HG03159 (cell line): ENCODE measurements around the gene CREG2.

Source experiments
- ATAC-seq: cut with Tn5 transposase; IDR thresholded peaks from one replicate; pipeline ENCODE4 v1.9.1; 2021; ENCODE audit warnings: mild to moderate bottlenecking, moderate library complexity; ENCODE audit not compliant: unreplicated experiment

CREG2 gene, protein sequence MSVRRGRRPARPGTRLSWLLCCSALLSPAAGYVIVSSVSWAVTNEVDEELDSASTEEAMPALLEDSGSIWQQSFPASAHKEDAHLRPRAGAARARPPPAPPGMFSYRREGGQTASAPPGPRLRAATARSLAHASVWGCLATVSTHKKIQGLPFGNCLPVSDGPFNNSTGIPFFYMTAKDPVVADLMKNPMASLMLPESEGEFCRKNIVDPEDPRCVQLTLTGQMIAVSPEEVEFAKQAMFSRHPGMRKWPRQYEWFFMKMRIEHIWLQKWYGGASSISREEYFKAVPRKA

DNA sequence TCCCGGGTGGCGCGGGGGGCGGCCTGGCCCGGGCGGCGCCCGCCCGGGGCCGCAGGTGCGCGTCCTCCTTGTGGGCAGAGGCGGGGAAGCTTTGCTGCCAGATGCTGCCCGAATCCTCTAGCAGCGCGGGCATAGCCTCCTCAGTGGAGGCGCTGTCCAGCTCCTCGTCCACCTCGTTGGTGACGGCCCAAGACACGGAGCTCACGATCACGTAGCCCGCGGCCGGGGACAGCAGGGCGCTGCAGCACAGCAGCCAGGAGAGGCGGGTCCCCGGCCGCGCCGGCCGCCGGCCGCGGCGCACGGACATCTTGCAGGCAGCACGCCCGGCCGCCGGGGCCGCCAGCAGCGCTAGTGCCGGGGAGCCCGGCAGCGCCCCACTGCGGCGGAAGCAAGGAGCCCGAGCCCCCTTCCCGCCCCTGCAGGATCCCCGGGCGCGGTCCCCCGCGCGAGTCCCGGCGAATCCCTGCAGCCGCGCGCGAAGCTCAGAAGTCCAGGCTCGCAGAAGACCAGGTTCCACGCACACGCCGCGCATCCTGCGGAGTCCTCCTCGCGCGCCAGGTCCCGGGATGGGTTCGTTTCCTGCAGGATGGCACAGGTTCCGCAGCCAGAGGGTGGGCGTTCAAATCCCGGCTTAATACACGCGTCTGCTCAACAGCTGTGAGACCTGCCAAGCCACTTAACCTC is at the start of gene CREG2:
Gene CREG2, minus strand, starts transcription at position 353 of the 684 bp plus-strand sequence. Its CDS starts 46 bp downstream, at position 307.
- no peak for ATAC-seq

DNA sequence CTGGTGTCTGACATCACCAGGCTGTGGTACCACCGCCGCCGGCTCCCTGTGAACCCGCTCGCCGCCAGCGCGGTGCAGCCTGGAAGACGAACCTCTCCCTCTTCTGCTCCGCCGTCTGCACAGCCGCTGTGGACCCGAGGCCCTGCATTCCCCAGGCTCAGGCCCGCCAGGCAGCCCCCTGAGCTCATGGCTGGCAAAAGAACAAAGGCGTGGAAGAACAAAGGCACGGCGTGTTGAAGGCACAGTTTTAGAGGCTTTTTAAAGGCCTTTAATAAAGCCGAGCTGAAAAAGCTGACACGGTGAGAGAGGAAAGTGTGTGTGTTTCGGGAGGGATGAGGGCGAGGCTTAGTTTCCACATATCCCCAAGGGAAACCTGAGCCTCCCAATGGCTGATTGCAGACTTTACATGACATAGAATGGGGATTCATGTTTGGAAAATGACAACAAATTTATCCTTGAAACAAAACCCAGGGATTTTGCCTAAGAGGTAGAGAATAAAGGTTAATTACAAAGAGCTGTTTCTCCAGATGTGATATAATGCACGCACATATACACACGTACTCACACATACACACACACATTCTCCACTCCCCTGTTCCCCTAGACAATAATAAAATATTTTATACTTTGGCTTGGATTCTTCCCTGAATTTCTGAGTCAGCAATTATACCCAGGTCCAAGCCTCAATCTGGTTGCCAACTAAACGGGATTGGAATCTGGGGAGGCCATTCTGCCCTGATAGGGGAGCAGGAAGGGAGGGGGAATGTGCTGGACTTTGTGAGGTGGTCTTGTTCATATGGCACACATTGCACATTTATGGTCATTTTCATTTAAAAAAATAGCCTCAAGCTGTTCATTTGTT is 47.9 kb upstream of the CREG2 start:
- ATAC-seq, result no peak

DNA sequence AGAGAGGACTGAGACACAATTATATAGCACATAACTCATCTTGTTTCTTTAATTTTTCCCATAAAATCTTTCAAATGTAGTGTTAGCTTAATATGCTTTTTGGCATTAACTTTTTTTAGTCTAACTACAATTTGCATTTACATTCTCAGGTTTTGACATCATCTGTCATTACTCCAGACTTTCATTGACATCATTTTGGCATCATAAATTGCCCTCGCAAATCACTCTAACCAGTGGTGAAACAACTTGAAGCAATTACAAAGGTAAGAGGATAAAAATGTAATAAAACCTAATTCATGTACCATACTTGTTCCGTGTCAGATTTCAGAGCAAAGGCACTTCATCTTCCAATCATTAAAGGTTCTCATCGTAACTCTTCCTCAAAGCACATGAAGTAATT is 46.2 kb upstream of the CREG2 start:
- no peak for ATAC-seq

DNA sequence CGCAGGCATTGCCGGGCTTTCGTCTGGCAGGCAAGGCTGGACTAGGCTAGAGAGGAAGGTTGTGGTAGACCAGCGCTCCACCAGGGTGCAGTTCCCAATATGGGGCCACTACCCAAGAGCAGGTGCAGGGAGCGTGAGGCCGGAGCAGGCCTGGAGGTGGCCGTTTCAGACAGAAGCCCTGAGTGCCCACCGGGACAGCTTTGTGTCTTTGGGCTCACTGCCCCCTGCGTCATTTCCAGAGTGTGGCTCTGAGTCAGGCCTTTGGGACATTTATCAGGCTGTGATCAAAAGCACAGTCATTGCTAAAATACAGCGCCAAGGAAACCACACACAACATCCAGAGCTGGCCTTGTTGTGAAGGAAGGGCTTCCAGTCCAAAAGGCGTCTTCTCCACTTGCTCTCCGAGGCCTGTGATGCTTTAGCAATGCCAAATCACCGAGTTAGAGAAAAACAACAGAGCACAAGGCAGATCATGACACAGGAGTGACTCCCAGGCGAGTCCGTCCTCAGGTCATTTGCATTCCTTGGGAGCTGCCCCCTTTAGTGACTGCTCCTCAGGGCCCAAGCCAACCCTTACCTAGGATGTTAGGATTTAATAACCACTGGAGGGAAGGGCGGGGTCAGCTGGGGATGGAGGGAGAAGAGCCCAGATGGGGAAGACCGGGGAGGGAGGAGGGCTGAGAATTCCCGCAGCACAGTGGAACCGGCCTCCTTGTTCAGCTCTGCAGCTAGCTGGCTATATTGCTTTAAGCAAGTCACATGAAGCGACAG is 45.3 kb upstream of the CREG2 start:
- no peak for ATAC-seq

DNA sequence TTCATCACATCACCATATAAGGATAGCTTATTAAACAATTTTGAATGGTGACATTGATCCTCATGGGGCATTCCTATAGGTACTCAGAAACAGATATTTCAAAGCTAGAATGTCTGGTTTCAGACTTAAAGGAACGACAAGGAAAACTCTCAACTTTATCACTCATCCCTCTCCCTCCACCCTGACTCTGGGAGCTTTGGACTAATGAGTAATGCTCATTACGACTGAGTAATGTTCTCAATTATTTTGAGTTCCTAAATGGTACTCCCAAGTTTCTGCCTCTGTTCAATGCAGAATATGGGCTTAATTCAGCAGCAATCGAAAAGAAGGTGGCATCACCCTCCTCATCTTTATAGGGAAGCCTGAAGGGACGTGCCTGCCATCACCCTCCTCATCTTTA is 44.2 kb upstream of the CREG2 start:
- no peak for ATAC-seq

GRCh38 chr2:101430156-101430555 is 42.9 kb upstream of the CREG2 start:
- no peak for ATAC-seq

- ATAC-seq, result no peak
These were observed 42.1 kb upstream of the CREG2 start for GRCh38 chr2:101429453-101429852.

DNA sequence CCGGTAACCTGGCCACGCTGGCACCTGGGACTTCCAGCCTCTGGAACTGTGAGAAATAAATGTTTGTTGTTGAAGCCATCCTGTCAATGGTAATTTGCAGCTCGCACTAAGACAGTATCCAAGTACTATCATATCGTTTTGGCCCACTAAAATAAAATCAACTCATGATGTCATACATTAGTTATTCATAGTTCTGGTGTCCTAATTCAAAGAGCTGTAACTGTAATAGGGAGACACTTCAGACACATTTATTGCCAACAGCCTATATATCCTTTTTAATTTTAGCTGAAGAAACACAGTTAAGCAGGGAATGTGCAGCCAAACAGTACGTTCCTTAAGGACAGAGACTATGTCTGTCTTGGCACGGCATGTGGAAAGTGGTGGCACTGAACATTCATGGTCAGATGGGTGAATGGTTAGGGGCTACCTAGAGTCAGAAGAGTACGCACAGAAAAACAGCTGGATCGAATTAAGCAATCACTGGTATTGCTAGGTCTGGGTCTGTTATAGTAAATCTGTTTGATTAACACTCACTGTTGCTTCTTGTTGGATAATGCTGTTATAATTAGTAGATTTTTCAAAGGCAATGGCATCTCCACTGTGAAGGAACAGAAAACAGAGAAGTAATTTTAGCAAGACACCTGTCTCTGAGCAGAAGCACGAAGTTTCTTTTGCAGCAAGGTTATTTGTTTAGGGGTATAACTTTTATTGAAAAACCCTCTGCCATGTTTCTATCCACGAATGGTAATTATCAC is 41.3 kb upstream of the CREG2 start:
- ATAC-seq, result no peak

- no peak for ATAC-seq
These were observed 40.4 kb upstream of the CREG2 start for GRCh38 chr2:101427743-101428142.

DNA sequence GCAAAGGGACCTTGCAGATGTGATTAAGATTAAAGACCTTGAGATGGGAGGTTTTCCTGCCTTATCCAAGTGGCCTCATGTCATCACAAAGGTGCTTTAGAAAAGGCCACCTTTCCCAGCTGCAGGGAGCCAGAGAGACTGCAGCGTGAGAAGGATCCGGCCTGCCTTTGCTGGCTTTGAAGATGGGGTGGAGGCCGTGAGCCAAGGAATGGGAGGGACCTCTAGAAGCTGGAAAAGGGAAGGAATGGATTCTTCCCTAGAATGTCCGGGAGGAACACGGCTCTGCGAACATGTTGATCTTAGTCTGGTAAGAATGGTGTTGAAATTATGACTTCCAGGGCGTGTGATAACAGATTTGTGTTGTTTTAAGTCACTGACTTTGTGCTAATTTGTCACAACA is 39.9 kb upstream of the CREG2 start:
- ATAC-seq, result no peak

- no peak for ATAC-seq
These were observed 39.5 kb upstream of the CREG2 start for GRCh38 chr2:101426822-101427221.

DNA sequence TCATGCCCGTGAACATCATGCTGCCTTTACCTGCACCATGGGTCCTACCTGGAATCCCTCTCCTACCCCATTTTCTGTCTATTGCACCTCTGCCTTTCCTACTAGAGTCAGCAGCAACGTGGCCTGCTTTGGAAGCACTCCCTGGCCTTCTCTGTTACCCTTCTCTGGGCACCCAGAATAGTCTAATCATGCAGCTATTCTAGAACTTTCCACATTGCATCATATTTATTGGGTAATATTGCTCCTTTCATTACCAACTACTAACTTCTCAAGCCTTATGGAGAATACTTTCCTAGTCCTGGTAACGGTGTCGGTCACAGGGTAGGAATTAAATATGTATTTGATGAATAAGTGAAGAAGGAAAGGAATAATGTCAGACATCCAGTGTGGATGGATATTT is 33.3 kb upstream of the CREG2 start:
- ATAC-seq, result no peak

GRCh38 chr2:101419096-101419663 is 31.9 kb upstream of the CREG2 start:
- ATAC-seq, result no peak

- ATAC-seq, result no peak
These were observed 31.3 kb upstream of the CREG2 start for GRCh38 chr2:101418460-101419095.

GRCh38 chr2:101416609-101417008 is 29.3 kb upstream of the CREG2 start:
- no peak for ATAC-seq

DNA sequence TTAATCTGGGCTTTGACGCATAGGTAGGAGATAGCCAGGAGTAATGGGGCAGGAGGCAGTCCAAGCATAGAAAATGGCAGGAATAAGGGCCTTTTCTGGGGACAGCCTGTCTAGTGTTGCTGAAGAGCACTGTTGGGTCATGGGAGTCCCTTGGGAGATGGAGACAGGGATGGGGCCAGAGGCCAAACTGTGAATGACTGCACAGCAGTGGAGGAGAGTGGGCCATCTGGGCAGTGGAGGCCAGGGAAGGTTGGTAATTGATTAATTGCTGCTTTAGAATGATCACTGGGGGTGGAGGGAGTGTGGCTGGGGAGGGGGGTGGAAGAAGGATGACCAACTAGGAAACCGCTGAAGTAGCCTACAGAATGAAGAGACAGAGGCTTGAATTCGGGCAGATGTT is 28.6 kb upstream of the CREG2 start:
- no peak for ATAC-seq

DNA sequence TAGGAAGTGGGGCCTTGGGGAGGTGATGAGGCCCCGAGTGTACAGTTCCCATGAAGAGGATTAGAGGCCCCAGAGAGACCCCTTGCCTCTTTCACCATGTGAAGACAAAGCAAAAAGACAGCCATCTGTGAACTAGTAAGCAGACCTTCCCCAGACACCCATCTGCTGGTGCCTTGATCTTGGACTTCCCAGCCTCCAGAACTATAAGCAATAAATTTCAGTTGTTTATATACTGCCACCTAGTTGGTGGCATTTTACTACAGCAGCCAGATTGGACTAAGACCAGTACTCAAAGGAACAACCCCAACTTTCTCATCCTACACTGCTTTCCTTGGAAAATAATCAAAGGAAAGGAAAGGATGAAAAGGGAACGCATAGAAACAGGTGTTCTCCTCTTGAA is 27.9 kb upstream of the CREG2 start:
- no peak for ATAC-seq

- no peak for ATAC-seq
These were observed 24.9 kb upstream of the CREG2 start for GRCh38 chr2:101412092-101412694.

- no peak for ATAC-seq
These were observed 23.4 kb upstream of the CREG2 start for GRCh38 chr2:101410746-101411145.
